ENCODE measurements around the gene PRDM11.

PRDM11 gene

DNA sequence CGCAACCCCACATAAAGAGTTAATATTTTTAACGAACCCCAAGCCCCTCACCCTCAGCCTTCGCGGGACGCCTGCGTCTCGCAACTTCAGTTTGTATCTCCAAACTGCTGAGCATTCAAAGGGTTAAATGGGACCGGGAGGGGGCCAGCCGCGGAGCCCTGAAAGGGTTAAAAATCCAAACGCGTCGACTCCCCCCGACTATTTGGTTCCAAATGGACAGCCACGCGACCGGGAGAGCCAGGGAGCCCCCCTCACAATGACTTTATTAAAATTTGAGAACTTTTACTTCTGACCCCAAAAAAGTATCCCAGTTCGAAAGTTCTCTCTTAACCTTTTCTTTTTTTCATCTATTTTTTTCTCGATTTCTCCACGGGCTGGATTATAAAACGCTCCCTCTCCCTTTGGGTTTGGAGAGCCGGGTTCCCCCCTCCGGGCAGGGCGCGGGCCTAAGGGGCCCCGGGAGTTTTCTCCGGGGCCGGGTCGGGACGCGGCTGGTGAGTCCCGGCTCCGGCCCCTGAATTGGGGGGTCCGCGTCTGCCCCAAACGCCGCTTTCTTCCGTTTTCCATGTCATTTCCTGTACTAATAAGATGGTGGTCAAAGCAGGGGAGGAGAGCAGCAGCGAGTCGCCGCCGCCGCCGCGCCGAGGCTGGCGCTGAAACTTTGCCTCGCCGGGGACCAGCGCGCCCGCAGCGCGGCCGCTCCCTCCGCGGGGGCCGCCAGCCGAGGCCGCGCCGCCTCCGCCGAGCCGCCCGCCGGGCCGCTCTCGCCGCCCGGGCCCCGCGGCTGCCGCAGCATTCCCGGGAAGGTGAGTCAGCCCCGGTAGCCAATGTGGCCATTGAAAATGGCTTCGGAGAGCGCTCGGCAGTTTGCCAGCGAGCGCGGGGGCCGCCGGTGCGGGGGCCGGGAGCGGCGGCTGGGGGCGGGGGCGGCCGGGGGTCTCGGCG is at the start of gene PRDM11:
PRDM11 (plus strand) TSS at position 568 of the 945 bp plus-strand sequence. CDS start 35,128 bp downstream, outside the sequence.
- H3K27me3 ChIP-seq (replicated peaks) = peaks cover 12% of the 10 kb centered on the region
- peak; percentile 66 for DNase-seq

DNA sequence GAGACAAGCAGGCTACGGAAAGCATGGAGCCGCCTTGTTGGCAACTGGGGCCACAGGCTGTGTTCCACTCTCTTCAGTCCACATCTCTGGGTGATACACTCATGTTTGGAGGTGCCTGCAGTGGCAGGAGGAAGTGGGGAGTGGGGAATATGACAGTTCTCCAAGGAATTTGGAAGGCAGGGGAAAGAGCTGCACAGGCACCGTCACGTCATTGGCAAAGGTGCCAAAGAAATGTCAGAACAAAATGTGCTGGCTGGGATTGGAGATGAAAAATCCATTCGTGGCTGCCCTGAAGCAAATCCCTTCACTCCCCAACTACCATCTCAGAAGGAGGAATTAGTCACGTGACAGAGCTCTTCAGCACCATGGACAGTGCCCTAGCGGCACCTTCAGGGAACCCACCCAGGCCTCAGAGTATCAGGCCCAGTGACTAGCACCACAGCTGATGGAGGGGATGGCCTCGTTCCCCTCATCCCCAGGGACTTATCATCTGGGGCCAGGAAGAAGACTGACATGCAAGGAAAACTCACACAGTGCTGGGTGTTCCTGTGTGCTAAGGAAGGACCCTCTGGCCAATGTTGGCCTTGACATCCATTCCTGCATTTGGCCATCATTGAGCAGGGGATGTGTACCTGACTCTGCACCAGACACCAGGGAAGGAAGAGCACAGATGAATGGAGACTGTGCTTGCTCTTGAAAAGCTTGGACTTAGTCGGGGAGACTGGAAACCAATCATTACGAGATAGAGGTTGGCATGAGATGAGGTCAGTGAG is 48.5 kb upstream of the PRDM11 start:
- peak; percentile 32 for DNase-seq
- Histone ChIP-seq H3K4me3 (ENCODE audit: low read depth, low read length) (no peak overlapping the region), H3K36me3 (replicated peaks) (no peaks in the 10 kb centered on the region), H3K27ac (no peak overlapping the region), H3K27me3 (replicated peaks) (peaks cover 18% of the 10 kb centered on the region)
- in situ Hi-C loops (cut with HindIII; ENCODE audit: low pct_ligation_motif_present, low sequenced_read_pairs) = loop anchor here (10.0 kb wide), 1 partner anchor 163 kb away; no protein-coding TSS in a partner anchor
- TF ChIP-seq CTCF (IDR thresholded peaks at IDR 0.05; ENCODE audit: low read depth, low read length, missing control alignments) = no peak

More for the DNA sequence above, at the start of gene PRDM11:
- peak within 1 kb of the TSS; percentile 76 for H3K4me3 ChIP-seq (ENCODE audit: low read depth, low read length)
- peak within 1 kb of the TSS; percentile 97 for H3K27ac ChIP-seq
- TF ChIP-seq CTCF (IDR thresholded peaks at IDR 0.05; ENCODE audit: low read depth, low read length, missing control alignments) = no peak
- in situ Hi-C loops (cut with HindIII; ENCODE audit: low pct_ligation_motif_present, low sequenced_read_pairs) = no loop called here
- H3K36me3 ChIP-seq (replicated peaks) = no peaks in the 10 kb centered on the region

DNA sequence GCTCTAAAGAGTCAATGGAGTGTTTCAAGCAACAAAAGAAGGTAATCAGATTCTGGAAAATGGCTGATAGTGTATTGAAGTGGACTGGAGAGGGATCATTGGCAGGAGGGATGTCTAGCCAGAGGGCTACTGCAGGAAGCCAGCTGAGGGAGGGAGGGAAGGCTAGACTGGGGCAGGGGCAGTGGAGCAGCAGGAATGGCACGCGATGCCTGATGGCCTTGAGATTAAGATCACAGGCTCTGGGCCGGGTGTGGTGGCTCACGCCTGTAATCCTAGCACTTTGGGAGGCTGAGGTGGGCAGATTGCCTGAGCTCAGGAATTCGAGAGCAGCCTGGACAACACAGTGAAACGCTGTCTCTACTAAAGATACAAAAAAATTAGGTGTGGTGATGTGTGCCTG is 47.5 kb upstream of the PRDM11 start:
- TF ChIP-seq CTCF (IDR thresholded peaks at IDR 0.05; ENCODE audit: low read depth, low read length, missing control alignments) = no peak
- no peak for DNase-seq
- in situ Hi-C loops (cut with HindIII; ENCODE audit: low pct_ligation_motif_present, low sequenced_read_pairs) = loop anchor here (10.0 kb wide), 1 partner anchor 164 kb away; no protein-coding TSS in a partner anchor
- no peak overlapping the region for H3K27ac ChIP-seq
- no peaks in the 10 kb centered on the region for H3K36me3 ChIP-seq (replicated peaks)
- peaks cover 18% of the 10 kb centered on the region for H3K27me3 ChIP-seq (replicated peaks)
- H3K4me3 ChIP-seq (ENCODE audit: low read depth, low read length) = no peak overlapping the region

DNA sequence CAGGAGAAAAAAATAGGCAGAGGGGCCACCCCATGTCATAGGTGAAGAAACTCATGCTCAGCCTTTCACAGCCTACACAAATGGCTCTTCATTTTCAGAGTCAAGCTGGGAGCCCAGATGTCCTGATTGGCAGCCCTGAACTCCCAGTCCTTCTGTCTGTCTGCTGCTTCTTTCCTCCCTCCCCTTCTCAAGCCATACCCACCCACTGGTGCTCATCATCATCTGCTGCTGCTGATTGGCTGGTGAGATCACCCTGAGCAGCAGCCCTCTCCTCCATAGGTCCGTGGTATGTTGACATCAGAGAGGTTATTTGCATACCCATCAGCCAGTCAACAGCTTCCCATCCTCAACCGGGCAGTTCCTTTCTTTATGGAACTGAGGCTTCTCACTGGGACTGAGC is 46.1 kb upstream of the PRDM11 start:
- Histone ChIP-seq H3K4me3 (ENCODE audit: low read depth, low read length) (no peak overlapping the region), H3K27ac (no peak overlapping the region), H3K27me3 (replicated peaks) (peaks cover 18% of the 10 kb centered on the region), H3K36me3 (replicated peaks) (no peaks in the 10 kb centered on the region)
- no peak for TF ChIP-seq CTCF (IDR thresholded peaks at IDR 0.05; ENCODE audit: low read depth, low read length, missing control alignments)
- no peak for DNase-seq
- in situ Hi-C loops (cut with HindIII; ENCODE audit: low pct_ligation_motif_present, low sequenced_read_pairs) = loop anchor here (25.0 kb wide), 1 partner anchor 237 kb away; no protein-coding TSS in a partner anchor

GRCh38 chr11:45102361-45102809 is 44.1 kb upstream of the PRDM11 start:
- in situ Hi-C loops (cut with HindIII; ENCODE audit: low pct_ligation_motif_present, low sequenced_read_pairs) = loop anchor here (25.0 kb wide), 1 partner anchor 235 kb away; no protein-coding TSS in a partner anchor
- DNase-seq = no peak
- Histone ChIP-seq H3K36me3 (replicated peaks) (no peaks in the 10 kb centered on the region), H3K27me3 (replicated peaks) (peaks cover 3% of the 10 kb centered on the region), H3K4me3 (ENCODE audit: low read depth, low read length) (no peak overlapping the region), H3K27ac (no peak overlapping the region)
- TF ChIP-seq CTCF (IDR thresholded peaks at IDR 0.05; ENCODE audit: low read depth, low read length, missing control alignments) = no peak
